HG02798 (cell line): ENCODE results near the gene EPHX1.
"Not testable (repeated sequence)": the region's sequence is repeated elsewhere in the genome, so short reads cannot be mapped to it uniquely, and the experiment has no call there.

Experiments
- ATAC-seq: cut with Tn5 transposase; IDR thresholded peaks from one replicate; pipeline ENCODE4 v1.9.1; 2021; ENCODE audit warnings: mild to moderate bottlenecking; ENCODE audit not compliant: unreplicated experiment, poor library complexity

The EPHX1 gene

GRCh38 chr1:225777058-225777582 lies 32.8 kb upstream of the EPHX1 start:
- ATAC-seq = no peak

GRCh38 chr1:225777583-225778336 lies 32.2 kb upstream of the EPHX1 start, which contains the start of gene SRP9:
SRP9 (plus strand) TSS chr1:225777826; CDS start chr1:225777941, 115 bp downstream.
- peak; percentile 100 for ATAC-seq

DNA sequence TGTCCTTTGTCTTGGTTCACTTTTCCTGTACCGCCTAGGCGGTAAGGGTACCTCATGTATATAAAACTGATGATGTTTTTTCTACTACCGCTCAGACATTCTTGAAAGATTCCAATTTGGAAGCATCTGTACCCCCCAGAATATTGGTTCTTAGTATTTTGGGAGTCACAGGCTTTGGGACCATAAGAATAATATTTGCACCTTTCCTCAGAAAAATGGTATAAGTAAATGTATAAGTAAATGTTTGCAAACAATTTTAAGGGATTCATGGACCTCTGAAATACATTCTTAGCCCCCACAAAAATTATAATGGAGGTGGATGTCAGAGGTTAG lies 31.6 kb upstream of the EPHX1 start:
- no peak for ATAC-seq

GRCh38 chr1:225779165-225779564 lies 30.8 kb upstream of the EPHX1 start:
- not testable (repeated sequence) for ATAC-seq

- no peak for ATAC-seq
Measured at GRCh38 chr1:225780134-225780533, 29.8 kb upstream of the EPHX1 start.

DNA sequence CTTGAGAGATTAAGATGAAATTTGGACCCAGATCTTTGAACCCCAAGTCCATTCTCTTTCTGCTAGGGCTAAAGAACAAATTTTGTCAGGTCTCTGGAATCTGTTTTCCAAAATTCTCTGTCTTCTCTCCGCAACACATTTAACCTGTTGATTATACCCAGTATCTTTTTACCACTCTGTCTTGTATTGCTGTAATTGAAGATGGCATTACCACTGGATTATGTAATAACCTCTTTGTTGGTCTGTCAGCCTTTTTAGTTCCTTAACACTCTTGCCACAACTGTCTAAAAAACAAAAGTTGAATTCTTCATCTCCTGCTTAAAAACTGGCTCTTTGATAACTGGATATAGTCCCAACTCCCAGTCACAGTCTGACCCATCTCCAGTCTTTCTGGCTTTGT lies 29.3 kb upstream of the EPHX1 start:
- no peak for ATAC-seq

DNA sequence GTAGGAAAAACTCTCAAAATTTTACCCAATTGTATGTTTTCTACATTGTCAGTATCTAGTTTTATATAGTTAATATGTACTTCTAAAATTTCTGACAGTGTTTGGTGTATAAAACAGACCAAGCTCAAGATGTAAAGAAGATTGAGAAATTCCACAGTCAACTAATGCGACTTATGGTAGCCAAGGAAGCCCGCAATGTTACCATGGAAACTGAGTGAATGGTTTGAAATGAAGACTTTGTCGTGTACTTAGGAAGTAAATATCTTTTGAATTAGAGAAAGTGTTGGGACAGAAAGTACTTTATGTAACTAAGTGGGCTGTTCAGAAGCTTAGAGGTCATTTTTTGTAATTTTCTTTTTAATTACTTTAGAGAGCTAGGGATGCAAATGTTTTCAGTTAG lies 20.8 kb upstream of the EPHX1 start:
- ATAC-seq = not testable (repeated sequence)

GRCh38 chr1:225794954-225795353 lies 15.0 kb upstream of the EPHX1 start:
- no peak for ATAC-seq

GRCh38 chr1:225796097-225796496 lies 13.8 kb upstream of the EPHX1 start:
- ATAC-seq = not testable (repeated sequence)

DNA sequence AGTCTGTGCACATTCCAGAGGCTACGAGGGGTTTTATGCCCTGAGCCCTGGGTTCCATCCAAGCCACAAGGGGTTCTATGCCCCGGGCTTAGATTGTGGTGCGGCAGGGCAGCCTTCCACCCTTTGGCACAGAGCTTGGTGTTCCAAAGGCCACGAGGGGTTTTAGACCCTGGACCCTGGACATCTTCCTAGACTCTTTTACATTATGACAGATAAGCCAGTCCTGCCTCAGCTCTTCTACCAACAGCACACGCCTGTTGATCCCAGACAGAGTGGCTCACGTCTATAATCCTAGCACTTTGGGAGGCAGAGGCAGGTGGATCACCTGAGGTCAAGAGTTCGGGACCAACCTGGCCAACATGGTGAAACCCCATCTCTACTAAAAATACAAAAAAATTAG lies 8.8 kb upstream of the EPHX1 start:
- not testable (repeated sequence) for ATAC-seq

GRCh38 chr1:225806249-225806648 lies 3.7 kb upstream of the EPHX1 start:
- no peak for ATAC-seq

- ATAC-seq = not testable (repeated sequence)
Measured at GRCh38 chr1:225806736-225807135, 3.2 kb upstream of the EPHX1 start.

- ATAC-seq = no peak
Measured at GRCh38 chr1:225808136-225808535, 1.8 kb upstream of the EPHX1 start.

DNA sequence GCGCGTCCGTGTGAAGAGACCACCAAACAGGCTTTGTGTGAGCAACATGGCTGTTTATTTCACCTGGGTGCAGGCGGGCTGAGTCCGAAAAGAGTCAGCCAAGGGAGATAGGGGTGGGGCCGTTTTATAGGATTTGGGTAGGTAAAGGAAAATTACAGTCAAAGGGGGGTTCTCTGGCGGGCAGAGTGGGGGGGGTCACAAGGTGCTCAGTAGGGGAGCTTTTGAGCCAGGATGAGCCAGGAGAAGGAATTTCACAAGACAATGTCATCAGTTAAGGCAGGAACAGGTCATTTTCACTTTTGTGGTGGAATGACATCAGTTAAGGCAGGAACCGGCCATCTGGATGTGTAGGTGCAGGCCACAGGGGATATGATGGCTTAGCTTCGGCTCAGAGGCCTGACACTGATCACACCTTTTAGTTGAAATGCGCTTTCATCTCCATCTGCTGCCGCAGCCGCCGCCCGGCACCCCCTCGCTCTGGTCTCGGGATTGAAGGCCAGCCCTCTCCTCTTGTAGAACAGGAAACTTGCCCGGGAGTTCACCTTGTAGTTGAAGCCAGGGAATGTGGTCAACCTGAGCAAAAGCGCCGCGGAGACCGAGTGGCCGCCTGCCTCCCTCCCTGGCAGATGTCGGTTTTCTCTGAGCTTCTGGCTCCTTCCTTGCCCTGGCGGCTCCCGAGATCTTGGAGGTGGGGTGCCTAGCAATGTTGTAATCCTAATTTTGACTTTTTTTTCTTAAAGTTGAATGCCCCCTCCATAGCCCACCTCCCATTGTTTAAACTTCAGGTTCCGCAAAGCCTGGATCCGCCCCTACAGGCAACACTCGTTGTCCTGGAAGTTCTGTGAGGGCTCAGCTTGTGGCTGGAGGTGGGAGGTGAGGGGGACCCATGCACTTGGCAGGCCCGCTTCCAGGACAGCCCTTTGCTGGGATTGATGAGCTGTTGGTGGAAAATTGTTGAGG lies 935 bp downstream of the EPHX1 start:
- not testable (repeated sequence) for ATAC-seq

- no peak for ATAC-seq
Measured at GRCh38 chr1:225811622-225812487, 1.9 kb downstream of the EPHX1 start.

GRCh38 chr1:225812488-225813213 lies 2.7 kb downstream of the EPHX1 start:
- no peak for ATAC-seq

- ATAC-seq = no peak
Measured at GRCh38 chr1:225813214-225813964, 3.5 kb downstream of the EPHX1 start.

DNA sequence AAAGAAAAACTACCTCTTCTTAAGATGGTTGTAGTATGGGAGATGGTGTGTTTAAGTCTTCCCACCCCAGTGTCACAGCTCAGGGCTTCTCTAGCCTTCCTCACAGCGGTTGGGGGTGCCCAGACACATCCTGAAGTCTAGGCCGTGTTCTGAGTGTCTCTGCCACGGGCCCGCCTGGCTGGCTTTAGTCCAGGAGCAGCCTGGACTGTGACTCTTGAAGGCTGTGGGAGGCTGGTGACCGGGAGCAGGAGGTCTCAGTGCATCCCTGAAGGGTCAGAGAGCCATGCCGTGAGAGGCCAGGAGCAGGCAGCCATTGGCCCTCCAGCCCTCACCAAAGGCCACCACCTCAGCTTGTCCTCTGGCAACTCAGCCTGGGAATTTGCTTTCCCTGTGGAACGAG lies 4.5 kb downstream of the EPHX1 start:
- ATAC-seq = no peak

DNA sequence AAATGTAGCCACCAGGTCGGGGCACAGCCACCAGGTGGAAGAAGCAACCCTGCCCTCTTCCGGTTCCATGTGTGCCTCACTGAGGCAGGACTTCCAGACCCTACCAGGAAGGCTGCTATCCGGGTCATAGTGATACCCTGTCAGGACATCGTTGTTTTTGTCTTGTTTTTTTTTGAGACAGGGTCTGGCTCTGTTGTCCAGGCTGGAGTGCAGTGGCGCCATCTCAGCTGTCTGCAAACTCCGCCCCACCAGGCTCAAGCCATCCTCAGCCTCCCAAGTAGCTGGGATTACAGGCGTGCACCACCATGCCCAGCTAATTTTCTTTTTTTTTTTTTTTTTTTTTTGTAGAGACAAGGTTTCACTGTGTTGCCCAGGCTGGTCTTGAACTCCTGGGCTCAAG lies 5.2 kb downstream of the EPHX1 start:
- ATAC-seq = not testable (repeated sequence)
